CD4-positive, alpha-beta memory T cell (primary cell): ENCODE measurements around the gene OR6K3. TPM values are rescaled to one million over a fixed set of nuclear protein-coding genes. Genes with fewer than 3 reads are reported as not detected.

ENCODE experiments used
- CTCF ChIA-PET: fragments of 350-600 bp; sonication (Branson Sonifier 250); formaldehyde crosslinking; loops from one replicate; lab custom pipeline; 2021; ENCODE audit warnings: inconsistent platforms; ENCODE audit not compliant: partially characterized antibody; lab: Charles Lee
- POLR2A ChIA-PET: fragments of 350-600 bp; sonication (Branson Sonifier 250); formaldehyde crosslinking; loops from one replicate; lab custom pipeline; 2021; ENCODE audit not compliant: partially characterized antibody; lab: Charles Lee
- DNase-seq, 5 donors: peaks; one replicate each; pipeline versions ENCODE4 v3.0.0 to v3.0.0-alpha.2; 2020 to 2022; ENCODE audit warnings: mixed read lengths in 1 of 5
- H3K27ac ChIP-seq: one replicate; pipeline ENCODE4 v1.7.0; 2013; ENCODE audit warnings: low read depth, low read length
- H3K27me3 ChIP-seq: 2 replicates; pipeline ENCODE4 v1.7.0; 2013; ENCODE audit warnings: mild to moderate bottlenecking, low read length, moderate library complexity; ENCODE audit not compliant: insufficient read depth
- H3K36me3 ChIP-seq: 2 replicates; pipeline ENCODE4 v1.7.0; 2013; ENCODE audit warnings: mild to moderate bottlenecking, low read length, moderate library complexity; ENCODE audit not compliant: insufficient read depth
- H3K4me1 ChIP-seq: 2 replicates; pipeline ENCODE4 v1.7.0; 2013; ENCODE audit warnings: mild to moderate bottlenecking, low read length, moderate library complexity; ENCODE audit not compliant: insufficient read depth
- H3K4me3 ChIP-seq, 2 donors: one replicate each; pipeline ENCODE4 v1.7.0; 2013; ENCODE audit warnings: low read length in 2 of 2, mild to moderate bottlenecking in 1 of 2
- H3K9me3 ChIP-seq, 2 donors: one replicate each; pipeline ENCODE4 v1.7.0; 2013; ENCODE audit warnings: low read length in 2 of 2, control low read depth in 1 of 2; ENCODE audit not compliant: control insufficient read depth in 1 of 2
- H3K27ac Mint-ChIP-seq, 7 donors: one replicate each; pipeline ENCODE4 v1.8.0; 2020 to 2021; ENCODE audit warnings: mixed read lengths in 7 of 7, mild to moderate bottlenecking in 6 of 7, inconsistent platforms in 3 of 7, moderate library complexity in 3 of 7
- H3K27me3 Mint-ChIP-seq, 2 donors: one replicate each; pipeline ENCODE4 v1.8.0; 2020 to 2021; ENCODE audit warnings: mixed read lengths in 2 of 2
- H3K36me3 Mint-ChIP-seq, 2 donors: one replicate each; pipeline ENCODE4 v1.8.0; 2020 to 2021; ENCODE audit warnings: mixed read lengths in 2 of 2, inconsistent platforms in 1 of 2, mild to moderate bottlenecking in 1 of 2
- H3K4me1 Mint-ChIP-seq, 4 donors: one replicate each; pipeline ENCODE4 v1.8.0; 2020 to 2021; ENCODE audit warnings: mixed read lengths in 4 of 4, mild to moderate bottlenecking in 1 of 4
- H3K4me3 Mint-ChIP-seq, 8 donors: one replicate each; pipeline ENCODE4 v1.8.0; 2020 to 2021; ENCODE audit warnings: mixed read lengths in 8 of 8, mild to moderate bottlenecking in 7 of 8, moderate library complexity in 6 of 8, inconsistent platforms in 3 of 8
- H3K9me3 Mint-ChIP-seq, 8 donors: one replicate each; pipeline ENCODE4 v1.8.0; 2020 to 2021; ENCODE audit warnings: mixed read lengths in 8 of 8, mild to moderate bottlenecking in 5 of 8, inconsistent platforms in 3 of 8, moderate library complexity in 1 of 8
- intact Hi-C: fragments of 100-400 bp; cut with micrococcal nuclease; formaldehyde crosslinking; loops from one replicate; pipeline ENCODE4 v1.15.1; 2023
- polyA plus RNA-seq, 2 donors: library from polyadenylated mRNA; unstranded; fragments of 300-500 nt; fragmentation: Illumina TruSeq; gene quantifications; one replicate each; pipeline ENCODE4 v1.2.3, GENCODE V29; 2021
- total RNA-seq, 2 experiments: library from RNA; stranded (reverse); gene quantifications; one replicate each; pipeline ENCODE4 v1.2.3, GENCODE V29; 2021

OR6K3 gene, protein sequence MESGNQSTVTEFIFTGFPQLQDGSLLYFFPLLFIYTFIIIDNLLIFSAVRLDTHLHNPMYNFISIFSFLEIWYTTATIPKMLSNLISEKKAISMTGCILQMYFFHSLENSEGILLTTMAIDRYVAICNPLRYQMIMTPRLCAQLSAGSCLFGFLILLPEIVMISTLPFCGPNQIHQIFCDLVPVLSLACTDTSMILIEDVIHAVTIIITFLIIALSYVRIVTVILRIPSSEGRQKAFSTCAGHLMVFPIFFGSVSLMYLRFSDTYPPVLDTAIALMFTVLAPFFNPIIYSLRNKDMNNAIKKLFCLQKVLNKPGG
- total RNA-seq (not detected), polyA plus RNA-seq (not detected)

DNA sequence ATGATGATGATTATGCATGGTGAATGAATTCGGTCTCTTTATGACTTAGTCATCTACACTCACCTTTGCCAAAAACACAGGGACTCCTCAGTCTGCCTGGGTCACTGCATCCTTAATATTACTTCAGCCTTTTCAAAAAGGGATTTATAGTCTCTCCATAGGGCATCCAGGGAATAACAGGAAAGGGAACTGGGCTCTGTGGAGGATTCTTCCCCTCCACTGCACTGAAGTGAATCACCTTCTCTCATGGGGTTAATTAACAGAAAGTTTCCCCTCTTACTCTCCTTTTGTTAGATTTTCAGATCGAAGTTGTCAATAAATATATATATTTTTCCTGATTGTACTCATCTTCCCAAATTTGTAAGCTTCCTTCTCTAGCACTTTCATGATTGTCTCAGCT, at the start of gene OR6K3:
OR6K3 (minus strand) TSS at position 101 of the 400 bp plus-strand sequence. CDS start 2,605 bp downstream, outside the sequence.
- no peaks in the 10 kb centered on the region for H3K4me1 Mint-ChIP-seq
- CTCF ChIA-PET, result no interaction called here
- no peaks in the 10 kb centered on the region for H3K36me3 ChIP-seq
- no peaks in the 10 kb centered on the region for H3K36me3 Mint-ChIP-seq
- no peaks in the 10 kb centered on the region for H3K9me3 ChIP-seq
- POLR2A ChIA-PET, result interaction anchor here (0.6 kb wide), 1 partner anchor 1062 kb away, joined by 3 read pairs; no protein-coding TSS in a partner anchor
- H3K9me3 Mint-ChIP-seq, result no peaks in the 10 kb centered on the region
- H3K27ac Mint-ChIP-seq, result no peak within 1 kb of the TSS
- H3K27me3 Mint-ChIP-seq, result peaks cover 13 to 21% of the 10 kb centered on the region in 2 donors
- no peaks in the 10 kb centered on the region for H3K27me3 ChIP-seq
- no peaks in the 10 kb centered on the region for H3K4me1 ChIP-seq
- intact Hi-C loops, result no loop called here
- DNase-seq, result no peak
- H3K4me3 ChIP-seq, result no peak within 1 kb of the TSS
- H3K4me3 Mint-ChIP-seq, result no peak within 1 kb of the TSS
- no peak within 1 kb of the TSS for H3K27ac ChIP-seq

DNA sequence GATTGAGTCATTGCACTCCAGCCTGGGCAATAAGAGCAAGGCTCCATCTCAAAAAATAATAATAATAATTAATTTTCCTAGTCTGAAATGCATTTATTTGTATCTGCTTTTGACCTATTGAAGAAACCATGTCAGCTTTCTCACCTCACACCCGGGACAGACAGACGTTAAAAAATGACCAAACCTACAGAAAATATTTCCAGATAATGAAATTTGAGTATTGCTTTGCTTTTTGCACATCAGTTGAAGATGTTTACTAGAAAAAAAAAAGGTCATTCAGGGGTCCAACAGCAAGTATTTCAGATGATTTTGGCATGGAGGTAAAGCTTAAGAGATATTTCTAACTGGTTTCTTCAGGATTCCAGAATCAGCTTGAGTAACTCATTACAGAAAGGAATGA, 33.9 kb upstream of the OR6K3 start, which contains the start of gene OR6K6:
OR6K6 (plus strand) TSS at position 301 of the 400 bp plus-strand sequence. CDS start 168 bp downstream, outside the sequence.
- Mint-ChIP-seq H3K4me3 (no peak within 1 kb of the TSS), H3K9me3 (peaks cover 0 to 4% (median 0%) of the 10 kb centered on the region in 8 donors), H3K27ac (no peak within 1 kb of the TSS), H3K36me3 (no peaks in the 10 kb centered on the region), H3K27me3 (peaks cover 14 to 15% of the 10 kb centered on the region in 2 donors), H3K4me1 (no peaks in the 10 kb centered on the region)
- no peak within 1 kb of the TSS for H3K27ac ChIP-seq
- H3K9me3 ChIP-seq, result no peaks in the 10 kb centered on the region
- no peaks in the 10 kb centered on the region for H3K4me1 ChIP-seq
- H3K36me3 ChIP-seq, result no peaks in the 10 kb centered on the region
- H3K27me3 ChIP-seq, result no peaks in the 10 kb centered on the region
- no peak within 1 kb of the TSS for H3K4me3 ChIP-seq
- ChIA-PET POLR2A (no interaction called here), CTCF (no interaction called here)
- intact Hi-C loops, result no loop called here
- no peak for DNase-seq

DNA sequence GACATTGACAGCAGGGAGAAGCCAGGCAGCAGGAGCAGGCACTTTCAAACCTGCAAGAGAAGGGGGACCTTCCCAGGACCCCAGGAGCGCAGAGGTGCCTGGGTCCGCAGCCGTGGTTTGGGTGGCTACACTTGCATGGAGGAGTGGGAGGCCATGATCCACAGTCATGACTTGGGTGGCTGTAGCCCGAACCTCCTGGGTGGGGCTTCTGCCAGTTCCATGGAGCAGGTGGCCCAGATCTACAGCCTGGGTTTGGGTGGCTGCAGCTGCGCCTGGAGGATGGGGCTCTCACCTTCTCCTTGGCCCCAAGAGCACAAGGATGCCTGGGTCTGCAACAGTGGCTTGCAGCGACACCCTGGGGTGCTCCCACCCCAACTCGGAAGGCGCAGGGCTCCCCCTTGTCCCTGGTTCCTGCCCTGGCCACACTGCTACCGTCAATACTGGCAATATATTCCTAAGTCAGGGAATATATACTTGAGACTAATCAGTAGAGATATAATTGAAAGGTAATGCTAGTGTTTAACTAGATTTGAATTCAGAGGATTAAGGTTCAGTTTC, 31.7 kb upstream of the OR6K3 start:
- Histone ChIP-seq H3K27ac (no peak overlapping the region), H3K9me3 (no peaks in the 10 kb centered on the region), H3K4me1 (no peaks in the 10 kb centered on the region), H3K36me3 (no peaks in the 10 kb centered on the region), H3K27me3 (no peaks in the 10 kb centered on the region), H3K4me3 (no peak overlapping the region)
- peaks cover 0 to 4% (median 0%) of the 10 kb centered on the region in 8 donors for H3K9me3 Mint-ChIP-seq
- DNase-seq, result no peak
- H3K36me3 Mint-ChIP-seq, result no peaks in the 10 kb centered on the region
- no peak overlapping the region for H3K27ac Mint-ChIP-seq
- intact Hi-C loops, result no loop called here
- no peak overlapping the region for H3K4me3 Mint-ChIP-seq
- ChIA-PET CTCF (no interaction called here), POLR2A (no interaction called here)
- no peaks in the 10 kb centered on the region for H3K4me1 Mint-ChIP-seq
- H3K27me3 Mint-ChIP-seq, result peaks cover 7 to 16% of the 10 kb centered on the region in 2 donors

DNA sequence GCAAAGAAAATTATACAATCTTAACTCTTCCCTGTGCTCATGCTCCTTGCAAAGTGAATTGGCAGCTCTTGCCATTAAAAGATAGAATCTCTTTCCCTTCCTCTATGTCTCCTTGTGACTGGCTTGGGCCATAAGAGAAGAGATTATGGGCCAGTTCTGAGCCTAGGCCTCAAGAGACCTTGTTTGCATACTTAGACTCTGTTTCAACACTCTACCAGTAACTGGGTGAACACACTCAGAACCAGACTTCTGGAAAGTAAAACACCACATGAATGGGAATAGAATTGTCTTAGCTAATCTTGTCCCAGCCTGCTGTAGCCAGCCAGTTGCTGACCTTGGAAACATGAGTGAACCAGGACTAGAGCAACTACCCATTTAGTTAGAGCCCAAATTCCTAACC, 15.3 kb upstream of the OR6K3 start:
- ChIA-PET CTCF (no interaction called here), POLR2A (no interaction called here)
- intact Hi-C loops, result no loop called here
- no peaks in the 10 kb centered on the region for H3K9me3 ChIP-seq
- no peak for DNase-seq
- Mint-ChIP-seq H3K4me1 (no peaks in the 10 kb centered on the region), H3K27ac (no peak overlapping the region), H3K27me3 (peaks cover 4 to 11% of the 10 kb centered on the region in 2 donors), H3K4me3 (no peak overlapping the region), H3K36me3 (no peaks in the 10 kb centered on the region), H3K9me3 (no peaks in the 10 kb centered on the region)
- H3K4me1 ChIP-seq, result no peaks in the 10 kb centered on the region
- H3K36me3 ChIP-seq, result no peaks in the 10 kb centered on the region
- no peak overlapping the region for H3K4me3 ChIP-seq
- peaks cover 3% of the 10 kb centered on the region for H3K27me3 ChIP-seq
- no peak overlapping the region for H3K27ac ChIP-seq

- no peak for DNase-seq
- Mint-ChIP-seq H3K27ac (no peak overlapping the region), H3K4me1 (peaks cover 0 to 4% (median under 1%) of the 10 kb centered on the region in 4 donors), H3K9me3 (no peaks in the 10 kb centered on the region), H3K4me3 (no peak overlapping the region), H3K27me3 (peaks cover 3 to 4% of the 10 kb centered on the region in 2 donors), H3K36me3 (no peaks in the 10 kb centered on the region)
- H3K36me3 ChIP-seq, result no peaks in the 10 kb centered on the region
- CTCF ChIA-PET, result no interaction called here
- H3K4me3 ChIP-seq, result no peak overlapping the region
- H3K9me3 ChIP-seq, result no peaks in the 10 kb centered on the region
- intact Hi-C loops, result no loop called here
- H3K27me3 ChIP-seq, result peaks cover 3% of the 10 kb centered on the region
- POLR2A ChIA-PET, result no interaction called here
- H3K4me1 ChIP-seq, result no peaks in the 10 kb centered on the region
- H3K27ac ChIP-seq, result no peak overlapping the region
Measured at GRCh38 chr1:158732524-158732923, 12.0 kb upstream of the OR6K3 start.

DNA sequence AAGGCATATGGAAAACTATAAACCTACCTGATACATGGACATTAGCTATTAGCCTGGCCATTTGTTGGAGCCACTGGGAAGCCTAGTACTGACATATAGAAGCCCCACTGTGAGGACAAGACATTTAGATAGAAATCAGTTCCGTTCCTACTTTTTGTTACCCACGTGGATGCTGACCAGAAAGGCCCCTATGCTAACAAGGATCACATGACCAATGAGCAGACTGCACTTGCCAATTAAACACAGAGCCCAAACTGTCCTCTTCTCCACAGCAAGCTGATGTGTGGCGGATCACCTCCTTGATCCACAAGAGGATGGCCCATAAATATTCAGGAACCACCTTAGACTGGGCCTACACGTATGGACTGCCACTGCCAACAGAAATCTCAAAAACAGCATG, 11.2 kb upstream of the OR6K3 start:
- Mint-ChIP-seq H3K9me3 (no peaks in the 10 kb centered on the region), H3K4me3 (no peak overlapping the region), H3K36me3 (no peaks in the 10 kb centered on the region), H3K27ac (peak overlapping the region in 1 of 7 donors; percentile 8), H3K27me3 (peaks cover 3 to 4% of the 10 kb centered on the region in 2 donors), H3K4me1 (peaks cover 0 to 4% (median under 1%) of the 10 kb centered on the region in 4 donors)
- Histone ChIP-seq H3K27me3 (peaks cover 3% of the 10 kb centered on the region), H3K36me3 (no peaks in the 10 kb centered on the region), H3K27ac (no peak overlapping the region), H3K9me3 (no peaks in the 10 kb centered on the region), H3K4me1 (no peaks in the 10 kb centered on the region), H3K4me3 (no peak overlapping the region)
- CTCF ChIA-PET, result no interaction called here
- POLR2A ChIA-PET, result no interaction called here
- intact Hi-C loops, result no loop called here
- no peak for DNase-seq

DNA sequence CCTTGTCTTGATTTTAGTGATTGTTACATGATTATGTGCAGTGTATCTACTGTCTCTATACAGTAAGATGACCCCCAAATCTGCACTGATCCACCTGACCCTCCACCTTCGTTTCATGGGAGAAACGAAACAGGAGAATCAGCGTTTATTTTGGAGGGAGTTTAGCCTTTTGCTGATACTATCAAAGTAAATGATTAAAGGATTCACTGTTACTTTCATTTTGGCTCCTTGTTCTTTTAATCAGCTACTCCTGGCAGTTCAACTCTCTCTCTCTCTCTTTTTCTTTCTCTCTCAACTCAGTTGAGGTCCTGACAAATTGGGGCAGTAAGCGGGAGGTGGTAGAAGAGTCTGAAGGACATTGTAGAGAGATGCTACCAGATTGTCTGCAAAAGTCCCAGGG, 9.9 kb upstream of the OR6K3 start:
- POLR2A ChIA-PET, result no interaction called here
- no peaks in the 10 kb centered on the region for H3K36me3 Mint-ChIP-seq
- intact Hi-C loops, result no loop called here
- Histone ChIP-seq H3K9me3 (no peaks in the 10 kb centered on the region), H3K36me3 (no peaks in the 10 kb centered on the region), H3K4me1 (no peaks in the 10 kb centered on the region), H3K4me3 (no peak overlapping the region), H3K27me3 (peaks cover 3% of the 10 kb centered on the region), H3K27ac (no peak overlapping the region)
- CTCF ChIA-PET, result no interaction called here
- no peak overlapping the region for H3K27ac Mint-ChIP-seq
- peaks cover 0 to 4% (median under 1%) of the 10 kb centered on the region in 4 donors for H3K4me1 Mint-ChIP-seq
- H3K4me3 Mint-ChIP-seq, result no peak overlapping the region
- H3K27me3 Mint-ChIP-seq, result peaks cover 1 to 9% of the 10 kb centered on the region in 2 donors
- H3K9me3 Mint-ChIP-seq, result no peaks in the 10 kb centered on the region
- DNase-seq, result no peak
